NCI-H2196 (cell line): ENCODE data around the gene USB1.

Experiments used
- DNase-seq: peaks from one replicate; lab custom pipeline; 2025; ENCODE audit not compliant: unreplicated experiment; lab: John Stamatoyannopoulos, UW

USB1 gene

DNA sequence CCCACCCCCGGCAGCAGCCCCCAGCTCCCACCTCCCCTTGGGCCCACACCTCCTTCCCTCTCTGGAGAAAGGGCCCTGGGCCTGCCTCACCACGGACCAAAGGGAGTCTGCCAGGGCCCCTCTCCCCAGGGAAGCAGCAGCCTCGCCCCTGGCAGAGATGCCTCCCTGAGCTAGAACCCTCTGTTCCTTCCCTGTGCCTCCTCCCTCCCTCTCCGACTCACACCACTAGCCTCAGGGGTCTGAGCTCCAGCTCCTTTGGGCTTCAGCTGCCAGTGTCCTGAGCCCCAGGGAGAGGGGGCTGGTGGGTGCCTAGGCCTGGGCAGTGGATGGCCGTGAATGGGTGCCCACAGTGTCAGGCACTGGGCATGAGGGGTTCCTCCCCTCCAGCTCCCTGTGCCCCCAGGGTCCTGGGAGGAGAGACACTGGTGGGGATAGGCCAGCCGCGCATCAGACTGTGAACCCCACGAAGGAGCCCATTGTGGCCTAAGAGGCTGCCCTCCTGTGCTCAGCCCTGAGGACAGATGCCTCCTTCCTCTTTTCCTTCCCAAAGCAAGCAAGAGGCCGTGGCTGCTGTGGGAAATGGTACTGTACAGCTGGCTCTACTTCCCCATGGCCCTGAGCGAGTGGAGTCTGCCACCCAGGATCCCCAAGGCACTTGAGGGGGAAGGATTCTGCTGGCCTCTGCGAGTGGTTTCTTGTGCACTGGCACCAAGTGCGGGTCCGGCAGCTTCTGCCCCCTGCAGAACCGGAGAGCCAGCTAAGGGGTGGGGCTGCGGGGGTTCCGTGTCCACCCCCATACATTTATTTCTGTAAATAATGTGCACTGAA is 45.1 kb downstream of the USB1 start:
- no peak for DNase-seq

- no peak for DNase-seq
Observed at GRCh38 chr16:58046936-58047335, 45.7 kb downstream of the USB1 start.

- no peak for DNase-seq
Observed at GRCh38 chr16:58047557-58048348, 46.5 kb downstream of the USB1 start.

- no peak for DNase-seq
Observed at GRCh38 chr16:58048494-58049231, 47.5 kb downstream of the USB1 start.

DNA sequence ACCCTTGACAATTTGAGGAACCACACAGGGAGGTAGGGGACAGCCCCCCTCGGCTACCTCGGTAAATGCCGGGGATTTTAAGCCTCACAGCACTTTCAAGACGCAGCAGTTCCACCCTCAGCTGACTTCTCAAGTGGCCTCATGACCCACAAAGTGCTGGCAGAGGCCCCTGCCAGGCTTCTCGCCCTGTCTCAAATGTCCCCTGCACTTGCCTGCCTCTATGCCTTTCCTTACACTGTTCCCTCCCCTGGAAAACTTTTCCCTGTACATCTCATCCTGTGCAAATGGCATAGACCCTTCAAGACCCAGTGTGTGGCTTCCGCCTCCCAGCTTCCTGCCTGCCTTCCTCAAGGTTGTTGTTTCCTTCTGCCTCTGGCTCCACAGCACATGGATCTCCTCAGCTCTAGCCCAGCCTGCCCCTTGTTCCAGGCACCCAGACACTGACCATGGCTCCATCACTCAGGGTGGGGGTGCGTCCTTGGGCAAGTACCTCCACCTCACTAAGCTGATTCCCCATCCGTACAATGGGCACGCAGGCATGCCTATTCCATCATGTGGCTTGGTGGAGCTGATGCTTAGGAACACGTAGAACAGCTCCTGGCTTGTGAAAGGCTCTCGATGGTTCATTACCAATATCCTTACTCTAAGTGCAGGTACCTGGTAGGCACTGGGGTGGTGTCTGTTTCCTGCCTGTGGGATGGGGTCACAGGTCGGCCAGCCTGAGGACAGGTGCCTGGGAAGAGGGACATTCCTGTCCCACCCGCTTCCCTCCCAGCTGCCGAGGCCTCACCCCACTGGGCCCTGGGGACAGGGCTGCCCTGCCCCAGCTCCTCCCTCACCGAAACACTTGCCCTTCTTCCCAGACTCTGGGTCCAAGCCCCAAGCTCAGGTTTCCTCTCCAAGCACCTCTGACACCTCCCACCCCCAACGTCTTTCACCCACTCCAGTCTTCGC is 48.3 kb downstream of the USB1 start:
- DNase-seq = no peak

- DNase-seq = no peak
Observed at GRCh38 chr16:58051296-58051695, 50.1 kb downstream of the USB1 start.

DNA sequence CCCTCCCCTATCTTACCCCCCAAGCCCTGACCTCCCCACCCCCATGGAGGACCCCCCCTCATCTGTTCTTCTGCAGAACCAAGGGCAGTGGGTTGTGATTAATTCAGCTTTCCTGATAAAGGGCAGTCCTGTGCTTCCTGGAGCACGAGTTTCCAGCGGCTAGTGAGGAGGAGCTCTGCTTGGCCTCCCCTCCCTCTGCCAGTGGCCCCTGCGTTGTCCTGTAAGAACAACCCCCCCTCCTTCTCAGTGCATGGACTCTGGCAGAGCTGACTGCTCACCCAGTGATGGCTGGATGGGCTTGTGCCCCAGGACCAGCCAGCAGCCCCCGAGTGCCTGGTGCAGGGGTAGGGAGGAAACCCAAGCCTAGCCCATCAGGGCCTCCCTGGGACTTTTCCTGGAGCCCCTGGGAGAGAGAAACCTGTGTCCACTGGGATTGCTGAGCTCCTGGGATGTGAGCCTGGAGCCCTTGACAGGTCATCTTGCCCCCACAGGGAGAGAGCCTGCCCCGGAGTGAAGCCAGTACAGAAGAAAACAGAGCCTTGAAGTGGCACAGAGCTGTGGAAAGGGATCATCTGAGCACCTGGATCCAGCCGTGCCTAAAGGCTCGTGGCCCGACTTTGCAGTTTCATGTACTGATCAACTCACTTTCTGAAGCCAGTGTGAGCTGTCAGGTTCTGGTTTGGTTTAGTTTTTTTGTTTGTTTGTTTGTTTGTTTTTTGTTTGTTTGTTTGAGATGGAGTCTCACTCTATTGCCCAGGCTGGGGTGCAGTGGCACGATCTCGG is 50.8 kb downstream of the USB1 start:
- no peak for DNase-seq

- DNase-seq = no peak
Observed at GRCh38 chr16:58053682-58054005, 52.4 kb downstream of the USB1 start.

- DNase-seq = no peak
Observed at GRCh38 chr16:58054289-58054688, 53.1 kb downstream of the USB1 start.

GRCh38 chr16:58056580-58056979 is 55.4 kb downstream of the USB1 start:
- no peak for DNase-seq

- no peak for DNase-seq
Observed at GRCh38 chr16:58057121-58057520, 55.9 kb downstream of the USB1 start.

DNA sequence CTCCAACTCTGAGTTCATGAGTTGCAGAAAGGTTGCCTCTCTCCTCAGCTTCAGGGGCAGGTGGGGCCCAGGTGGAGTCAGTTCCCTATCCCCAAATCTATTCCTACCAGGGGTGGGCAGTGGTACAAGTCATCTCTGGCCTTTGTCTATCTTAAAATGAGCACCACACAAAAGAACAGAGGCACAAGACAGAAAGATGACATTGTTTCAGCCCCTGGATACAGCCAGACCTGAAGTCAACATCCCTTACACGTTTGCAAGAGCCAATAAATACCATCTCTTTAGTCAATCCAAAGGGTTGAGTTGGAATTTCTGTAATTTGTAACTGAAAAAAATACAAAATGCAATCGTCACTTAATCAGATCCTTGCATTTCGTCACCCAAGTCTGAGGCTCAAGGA is 56.6 kb downstream of the USB1 start:
- DNase-seq = no peak

DNA sequence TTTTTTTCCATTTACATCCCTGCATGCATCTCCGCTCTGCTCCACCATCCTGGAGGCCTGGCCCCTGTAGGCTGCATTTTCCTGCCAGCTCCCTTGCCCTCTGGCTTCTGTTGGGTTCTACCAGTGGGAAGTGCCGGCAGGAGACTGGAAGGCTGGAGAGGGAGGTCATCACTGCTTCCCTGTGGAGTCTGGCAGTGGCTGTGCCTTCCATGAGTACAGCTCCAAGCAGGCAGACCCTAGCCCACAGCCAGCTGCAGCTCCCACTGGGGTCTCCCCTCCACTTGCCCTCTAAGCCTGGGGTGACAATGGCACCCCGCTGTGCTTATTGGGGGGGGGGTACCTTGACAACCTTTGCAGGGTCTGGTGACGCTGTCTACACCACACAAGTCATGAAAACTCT is 61.6 kb downstream of the USB1 start:
- no peak for DNase-seq

DNA sequence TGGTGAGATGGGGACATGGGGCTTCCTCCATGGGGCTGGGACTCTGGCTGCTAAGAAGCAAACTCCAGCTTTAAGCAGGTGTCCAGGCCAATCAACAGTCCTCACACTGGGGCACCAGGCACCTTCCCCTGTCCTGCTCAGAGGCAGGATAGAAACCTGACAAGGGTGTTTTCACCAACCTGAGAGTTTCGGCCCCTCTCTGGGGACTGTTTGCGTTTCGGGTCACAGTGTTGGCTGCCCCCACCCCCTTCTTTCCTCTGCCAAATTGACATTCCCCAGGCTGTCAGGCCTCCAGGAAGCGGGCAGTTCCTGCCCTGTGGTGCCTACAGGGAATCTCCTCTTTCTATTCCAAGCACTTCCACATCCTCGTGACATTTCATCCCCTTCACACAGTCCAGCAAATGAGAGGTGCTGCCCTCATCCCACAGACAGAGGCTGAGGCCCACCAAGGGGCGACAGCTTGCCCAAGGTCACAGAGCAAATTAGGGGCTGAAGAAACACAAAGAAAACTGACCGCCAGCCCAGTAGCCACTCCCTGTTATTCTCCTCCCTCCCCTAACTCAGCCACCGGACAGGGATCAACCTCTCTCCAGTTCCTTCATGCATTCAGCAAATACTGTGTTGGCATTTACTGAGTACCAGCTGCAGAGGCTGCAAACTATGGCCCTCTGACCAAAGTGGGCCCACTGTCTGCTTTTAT is 62.3 kb downstream of the USB1 start:
- DNase-seq = no peak

GRCh38 chr16:58070585-58070984 is 69.4 kb downstream of the USB1 start:
- no peak for DNase-seq
